Suprapubic skin (tissue), 3 donors: Measurements from ENCODE around the gene ADAMTS13.

Experiments used
- CTCF ChIP-seq, 2 donors: fragments of 200-600 bp in 1 of 2; fragments of 450-650 bp in 1 of 2; sonication (generic) in 1 of 2; IDR thresholded peaks; one replicate each; pipeline ENCODE4 v1.5.1; 2016 to 2019; ENCODE audit warnings: antibody characterized with exemption in 2 of 2, mild to moderate bottlenecking in 1 of 2, moderate library complexity in 1 of 2
- POLR2AphosphoS5 ChIP-seq, 3 donors: sonication (generic); formaldehyde crosslinking; IDR thresholded peaks; one replicate each; pipeline ENCODE4 v1.6.1; 2017; ENCODE audit warnings: antibody characterized with exemption in 3 of 3

DNA sequence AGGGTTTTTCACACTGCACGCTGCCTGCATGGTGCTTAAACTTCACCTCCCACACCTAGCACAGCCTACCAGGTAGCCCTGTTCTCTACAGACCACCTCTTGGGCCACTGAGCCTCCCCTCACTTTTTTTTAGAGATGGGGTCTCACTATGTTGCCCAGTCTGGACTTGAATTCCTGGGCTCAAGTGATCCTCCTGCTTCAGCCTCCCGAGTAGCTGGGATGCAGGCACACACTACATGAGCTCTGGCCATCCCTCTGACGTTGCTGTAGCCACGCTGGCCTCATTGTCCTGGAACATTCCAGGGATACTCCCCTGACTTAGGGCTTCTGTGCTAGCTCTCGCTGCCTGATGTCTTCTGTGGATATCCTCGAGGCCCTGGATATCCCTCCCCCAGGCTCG is 30.4 kb downstream of the ADAMTS13 start:
- no peak for TF ChIP-seq CTCF (IDR thresholded peaks at IDR 0.05)
- TF ChIP-seq POLR2AphosphoS5 (IDR thresholded peaks at IDR 0.05): no peak
